ENCODE data around the gene LAMA5.

- TF ChIP-seq CTCF (conservative IDR thresholded peaks at IDR 0.05 in 1 of 2, IDR thresholded peaks at IDR 0.05 in 1 of 2; ENCODE audit: extremely low read depth in 1 of 2, insufficient read depth in 1 of 2, low read depth in 1 of 2, low read length in 2 of 2) = no peak
- TF ChIP-seq EZH2 (IDR thresholded peaks at IDR 0.05; ENCODE audit: borderline replicate concordance, low read length) = no peak
Observed at GRCh38 chr20:62370115-62370806, 3.1 kb upstream of the LAMA5 start.

Measured in mammary epithelial cell (primary cell).